Measurements from ENCODE around the gene CYP26A1.

Gene CYP26A1

GRCh38 chr10:93073539-93074146 lies at the start of gene CYP26A1:
TSS of gene CYP26A1 (plus strand) at chr10:93073893. CDS start at chr10:93073935, 42 bp downstream.
- peak in 1 of 2 experiments; percentile 52 for DNase-seq

- DNase-seq = no peak
Observed at GRCh38 chr10:93026072-93026471, 47.6 kb upstream of the CYP26A1 start.

GRCh38 chr10:93027508-93027907 lies 46.2 kb upstream of the CYP26A1 start:
- no peak for DNase-seq

- no peak for DNase-seq
Observed at GRCh38 chr10:93028883-93029282, 44.8 kb upstream of the CYP26A1 start.

- no peak for DNase-seq
Observed at GRCh38 chr10:93030409-93030808, 43.3 kb upstream of the CYP26A1 start.

GRCh38 chr10:93032105-93032808 lies 41.4 kb upstream of the CYP26A1 start:
- no peak for DNase-seq

- DNase-seq = no peak
Observed at GRCh38 chr10:93032809-93033137, 40.9 kb upstream of the CYP26A1 start.

- DNase-seq = no peak
Observed at GRCh38 chr10:93034426-93034825, 39.3 kb upstream of the CYP26A1 start.

- DNase-seq = no peak
Observed at GRCh38 chr10:93039110-93039509, 34.6 kb upstream of the CYP26A1 start.

GRCh38 chr10:93039721-93040120 lies 34.0 kb upstream of the CYP26A1 start:
- peak; percentile 95 to 97 for DNase-seq

GRCh38 chr10:93054486-93054885 lies 19.2 kb upstream of the CYP26A1 start:
- no peak for DNase-seq

GRCh38 chr10:93058139-93058538 lies 15.6 kb upstream of the CYP26A1 start:
- DNase-seq = no peak

GRCh38 chr10:93059975-93060886 lies 13.5 kb upstream of the CYP26A1 start, which contains the start of gene CYP26C1:
TSS of gene CYP26C1 (plus strand) at chr10:93060798. CDS start at chr10:93061264, 466 bp downstream.
- DNase-seq = no peak

- DNase-seq = no peak
Observed at GRCh38 chr10:93060887-93061593, 12.7 kb upstream of the CYP26A1 start.

GRCh38 chr10:93061594-93062513 lies 11.8 kb upstream of the CYP26A1 start:
- no peak for DNase-seq

- DNase-seq = no peak
Observed at GRCh38 chr10:93062514-93063143, 11.1 kb upstream of the CYP26A1 start.

- no peak for DNase-seq
Observed at GRCh38 chr10:93063144-93063976, 10.3 kb upstream of the CYP26A1 start.

- no peak for DNase-seq
Observed at GRCh38 chr10:93063977-93064660, 9.6 kb upstream of the CYP26A1 start.

- no peak for DNase-seq
Observed at GRCh38 chr10:93064874-93065660, 8.6 kb upstream of the CYP26A1 start.
